Muscle of back (tissue), 11 donors: Measurements from ENCODE around the gene SETD5. TPM values are rescaled to one million over a fixed set of nuclear protein-coding genes. Genes with fewer than 3 reads are reported as not detected.

Experiments
- DNase-seq, 3 donors: peaks; one replicate each; pipeline versions ENCODE4 v3.0.0 to v3.0.0-alpha.2; 2013
- polyA plus RNA-seq, 10 donors: library from polyadenylated mRNA; unstranded; fragments of 120-200 nt; gene quantifications; one replicate each; pipeline ENCODE4 v1.2.1, GENCODE V29; 2013; ENCODE audit not compliant: insufficient read length in 10 of 10

SETD5 gene
- polyA plus RNA-seq, 10 donors, result 78.5 to 150 (median 98.1) TPM

- DNase-seq, result no peak
Measured at GRCh38 chr3:9387322-9387655, 10.1 kb upstream of the SETD5 start.

GRCh38 chr3:9388142-9388541, 9.3 kb upstream of the SETD5 start:
- no peak for DNase-seq

- DNase-seq, result no peak
Measured at GRCh38 chr3:9388562-9389272, 8.7 kb upstream of the SETD5 start.

- DNase-seq, result no peak
Measured at GRCh38 chr3:9390265-9390888, 7.0 kb upstream of the SETD5 start.

GRCh38 chr3:9392041-9392440, 5.4 kb upstream of the SETD5 start:
- DNase-seq, result no peak

- DNase-seq, result no peak
Measured at GRCh38 chr3:9395570-9396300, 1.7 kb upstream of the SETD5 start.

- peak in 2 of 3 donors; percentile 92 to 96 for DNase-seq
Measured at GRCh38 chr3:9396301-9396631, 1.1 kb upstream of the SETD5 start.

GRCh38 chr3:9396632-9397331, 633 bp upstream of the SETD5 start:
- DNase-seq, result peak; percentile 98 to 100 (median 100)

- peak; percentile 34 to 87 (median 65) for DNase-seq
Measured at GRCh38 chr3:9397906-9398699, 688 bp downstream of the SETD5 start.

- DNase-seq, result peak; percentile 48 to 76 (median 51)
Measured at GRCh38 chr3:9398700-9399336, 1.4 kb downstream of the SETD5 start.

- DNase-seq, result no peak
Measured at GRCh38 chr3:9399337-9399703, 1.9 kb downstream of the SETD5 start.

GRCh38 chr3:9399746-9400145, 2.3 kb downstream of the SETD5 start:
- DNase-seq, result peak; percentile 91 to 96 (median 94)

- peak in 1 of 3 donors; percentile 45 for DNase-seq
Measured at GRCh38 chr3:9400616-9401015, 3.2 kb downstream of the SETD5 start.

- no peak for DNase-seq
Measured at GRCh38 chr3:9401986-9402385, 4.6 kb downstream of the SETD5 start.

GRCh38 chr3:9402410-9403228, 5.2 kb downstream of the SETD5 start:
- DNase-seq, result peak in 1 of 3 donors; percentile 61

- DNase-seq, result no peak
Measured at GRCh38 chr3:9403463-9403862, 6.0 kb downstream of the SETD5 start.

- no peak for DNase-seq
Measured at GRCh38 chr3:9404680-9405079, 7.3 kb downstream of the SETD5 start.

GRCh38 chr3:9405756-9406155, 8.3 kb downstream of the SETD5 start:
- DNase-seq, result no peak

- DNase-seq, result no peak
Measured at GRCh38 chr3:9406856-9407626, 9.6 kb downstream of the SETD5 start.
